H1 (cell line): ENCODE results near the gene SLC38A7. TPM values are rescaled to one million over a fixed set of nuclear protein-coding genes. Genes with fewer than 3 reads are reported as not detected.

Source experiments
- CTCF ChIA-PET: fragments of 300-600 bp; sonication (Branson Sonifier 250); formaldehyde crosslinking; loops from one replicate; lab custom pipeline; 2021; ENCODE audit not compliant: partially characterized antibody; lab: Charles Lee
- POLR2A ChIA-PET: fragments of 300-600 bp; sonication (Branson Sonifier 250); formaldehyde crosslinking; loops from one replicate; lab custom pipeline; 2021; ENCODE audit warnings: inconsistent platforms; ENCODE audit not compliant: partially characterized antibody; lab: Charles Lee
- DNase-seq, 2 experiments: peaks; one replicate each; pipeline versions ENCODE4 v3.0.0 to v3.0.0-alpha.2; 2010 to 2022; ENCODE audit warnings: low spot score in 2 of 2, low read depth in 1 of 2, mixed read lengths in 1 of 2
- FAIRE-seq: peaks from 2 replicates; lab custom pipeline; 2011; peaks lifted over from hg19 to GRCh38; lab: Jason Lieb, UNC
- H2AFZ ChIP-seq: 2 replicates; pipeline ENCODE4 v1.8.1; 2012; ENCODE audit warnings: low read length, inconsistent platforms
- H2AK5ac ChIP-seq: 2 replicates; pipeline ENCODE4 v1.6.1; 2013; ENCODE audit warnings: low read depth, low read length
- H2BK120ac ChIP-seq: replicated peaks from 2 replicates; pipeline ENCODE3; 2013; ENCODE audit warnings: low read depth, low read length, inconsistent platforms
- H2BK12ac ChIP-seq: 2 replicates; pipeline ENCODE4 v1.6.1; 2013; ENCODE audit warnings: low read depth, low read length
- H2BK15ac ChIP-seq: 2 replicates; pipeline ENCODE4 v1.6.1; 2013; ENCODE audit warnings: low read length
- H2BK20ac ChIP-seq: 2 replicates; pipeline ENCODE4 v1.6.1; 2013; ENCODE audit warnings: low read length
- H2BK5ac ChIP-seq: 2 replicates; pipeline ENCODE4 v1.6.1; 2013; ENCODE audit warnings: low read depth, low read length
- H3K14ac ChIP-seq: 2 replicates; pipeline ENCODE4 v1.6.1; 2013; ENCODE audit warnings: inconsistent platforms; ENCODE audit not compliant: insufficient read length
- H3K18ac ChIP-seq: 2 replicates; pipeline ENCODE4 v1.6.1; 2013; ENCODE audit warnings: low read length; ENCODE audit errors: extremely low read depth
- H3K23ac ChIP-seq: 2 replicates; pipeline ENCODE4 v1.6.1; 2013; ENCODE audit warnings: inconsistent platforms; ENCODE audit not compliant: insufficient read length
- H3K23me2 ChIP-seq: 2 replicates; pipeline ENCODE4 v1.6.1; 2013; ENCODE audit warnings: low read depth, low read length
- H3K27ac ChIP-seq: 2 replicates; pipeline ENCODE4 v1.6.1; 2011; ENCODE audit warnings: low read depth, low read length, inconsistent platforms
- H3K27me3 ChIP-seq, 4 experiments: replicated peaks in 1 of 4; 1 replicate in 1 of 4; 2 replicates in 3 of 4; pipeline versions ENCODE4 v1.6.1 to v1.8.1; 2011 to 2013; ENCODE audit warnings: low read length in 3 of 4, mild to moderate bottlenecking in 3 of 4, inconsistent platforms in 2 of 4, mixed read lengths in 2 of 4, moderate library complexity in 1 of 4; ENCODE audit not compliant: control insufficient read depth in 3 of 4, insufficient read depth in 3 of 4; ENCODE audit errors: extremely low read depth in 1 of 4
- H3K36me3 ChIP-seq, 4 experiments: 2 replicates each; pipeline versions ENCODE4 v1.6.1 to v1.8.1; 2011 to 2013; ENCODE audit warnings: mild to moderate bottlenecking in 4 of 4, low read length in 3 of 4, moderate library complexity in 2 of 4, control low read depth in 1 of 4, inconsistent platforms in 1 of 4; ENCODE audit not compliant: insufficient read depth in 4 of 4, control insufficient read depth in 2 of 4
- H3K4ac ChIP-seq: replicated peaks from 2 replicates; pipeline ENCODE3; 2013; ENCODE audit warnings: low read length, low read depth, mixed read lengths, inconsistent platforms; ENCODE audit not compliant: insufficient read length
- H3K4me1 ChIP-seq, 4 experiments: replicated peaks in 1 of 4; 1 replicate in 1 of 4; 2 replicates in 3 of 4; pipeline versions ENCODE4 v1.6.1 to v1.8.1; 2011 to 2013; ENCODE audit warnings: low read length in 3 of 4, inconsistent platforms in 2 of 4, mixed read lengths in 1 of 4; ENCODE audit not compliant: insufficient read depth in 4 of 4, control insufficient read depth in 3 of 4
- H3K4me2 ChIP-seq, 2 experiments: 2 replicates each; pipeline versions ENCODE4 v1.6.1 to v1.8.1; 2011 to 2013; ENCODE audit warnings: low read depth in 2 of 2, low read length in 2 of 2, control low read depth in 1 of 2, inconsistent platforms in 1 of 2, mild to moderate bottlenecking in 1 of 2; ENCODE audit not compliant: insufficient read depth in 1 of 2
- H3K4me3 ChIP-seq, 4 experiments: fragments of 200-600, 300-600 bp in 1 of 4; sonication (generic), shearing (Covaris generic), sonication (Bioruptor Twin) in 1 of 4; 2 replicates each; pipeline versions ENCODE4 v1.5.1 to v1.8.1; 2011 to 2016; ENCODE audit warnings: low read length in 4 of 4, low read depth in 3 of 4, control low read depth in 2 of 4, inconsistent platforms in 2 of 4, mild to moderate bottlenecking in 2 of 4, mixed read lengths in 1 of 4, moderate library complexity in 1 of 4; ENCODE audit not compliant: insufficient read depth in 2 of 4; ENCODE audit errors: extremely low read depth in 1 of 4
- H3K56ac ChIP-seq: replicated peaks from 2 replicates; pipeline ENCODE3; 2013; ENCODE audit warnings: low read depth, mild to moderate bottlenecking, mixed read lengths, low read length, inconsistent platforms; ENCODE audit not compliant: insufficient read length
- H3K79me1 ChIP-seq: 2 replicates; pipeline ENCODE4 v1.6.1; 2013; ENCODE audit warnings: low read depth, low read length, control low read depth
- H3K79me2 ChIP-seq, 2 experiments: 2 replicates each; pipeline versions ENCODE4 v1.6.1 to v1.8.1; 2012 to 2013; ENCODE audit warnings: low read length in 2 of 2, mild to moderate bottlenecking in 2 of 2, inconsistent platforms in 1 of 2; ENCODE audit not compliant: insufficient read depth in 2 of 2, control insufficient read depth in 1 of 2
- H3K9ac ChIP-seq, 4 experiments: replicated peaks in 1 of 4; 1 replicate in 1 of 4; 2 replicates in 3 of 4; pipeline versions ENCODE4 v1.6.1 to v1.8.1; 2011 to 2013; ENCODE audit warnings: low read depth in 3 of 4, low read length in 3 of 4, control low read depth in 2 of 4, mild to moderate bottlenecking in 2 of 4, moderate library complexity in 2 of 4, inconsistent platforms in 1 of 4; ENCODE audit errors: extremely low read depth in 1 of 4
- H3K9me3 ChIP-seq, 2 experiments: 2 replicates each; pipeline versions ENCODE4 v1.6.1 to v1.8.1; 2012 to 2013; ENCODE audit warnings: mild to moderate bottlenecking in 2 of 2, moderate library complexity in 2 of 2, control low read depth in 1 of 2, inconsistent platforms in 1 of 2, low read depth in 1 of 2, low read length in 1 of 2, mixed read lengths in 1 of 2; ENCODE audit not compliant: insufficient read depth in 2 of 2
- H4K20me1 ChIP-seq, 2 experiments: replicated peaks in 1 of 2; 2 replicates each; pipeline versions ENCODE3 to v1.8.1; 2011 to 2013; ENCODE audit warnings: inconsistent platforms in 2 of 2, low read length in 2 of 2, mild to moderate bottlenecking in 1 of 2; ENCODE audit not compliant: insufficient read depth in 2 of 2, control insufficient read depth in 1 of 2
- H4K5ac ChIP-seq: 2 replicates; pipeline ENCODE4 v1.6.1; 2013; ENCODE audit warnings: low read length, low read depth, mixed read lengths, inconsistent platforms; ENCODE audit not compliant: insufficient read length
- H4K8ac ChIP-seq: 2 replicates; pipeline ENCODE4 v1.8.0; 2013; ENCODE audit warnings: mild to moderate bottlenecking, moderate library complexity, low read length, inconsistent platforms; ENCODE audit not compliant: insufficient read depth; ENCODE audit errors: extremely low read depth
- H4K91ac ChIP-seq: replicated peaks from 2 replicates; pipeline ENCODE3; 2013; ENCODE audit warnings: low read length, mixed read lengths, inconsistent platforms; ENCODE audit not compliant: insufficient read length
- KDM1A ChIP-seq: fragments of 200-600, 300-600 bp; sonication (generic); IDR thresholded peaks from 2 replicates; pipeline ENCODE4 v1.7.1; 2016; ENCODE audit warnings: mild to moderate bottlenecking, low read length, borderline replicate concordance
- NANOG ChIP-seq: IDR thresholded peaks from 2 replicates; pipeline ENCODE4 v1.6.1; 2011; ENCODE audit warnings: low read length, low read depth, mild to moderate bottlenecking, inconsistent platforms; ENCODE audit not compliant: insufficient read depth, poor library complexity, severe bottlenecking
- SP4 ChIP-seq: IDR thresholded peaks from 2 replicates; pipeline ENCODE4 v1.6.1; 2012; ENCODE audit warnings: low read length, inconsistent platforms
- WGBS, 2 experiments: shearing (Covaris generic) in 1 of 2; methylation state at CpG; one replicate each; pipeline versions ENCODE4 v1.1.6 to v1.1.7; 2013 to 2015; ENCODE audit warnings: low lambda C conversion rate in 2 of 2, mixed read lengths in 2 of 2, inconsistent platforms in 1 of 2, low coverage in 1 of 2, missing lambda C conversion rate in 1 of 2; ENCODE audit not compliant: insufficient replicate concordance in 2 of 2, insufficient coverage in 1 of 2, insufficient read length in 1 of 2; ENCODE audit errors: extremely low coverage in 1 of 2, missing lambda C conversion rate in 1 of 2; 5-methylcytosine and 5-hydroxymethylcytosine counted together
- polyA plus RNA-seq, 7 experiments: library from polyadenylated mRNA; depleted of rRNA in 3 of 7; stranded (reverse) in 5 of 7; unstranded in 2 of 7; fragments of >200 nt in 5 of 7; fragments of 200-250 nt in 2 of 7; gene quantifications; 1 replicate in 5 of 7; 2 replicates in 1 of 7; 4 replicates in 1 of 7; pipeline versions ENCODE4 v1.2.1 to v1.2.3, GENCODE V29; 2011 to 2013; ENCODE audit warnings: missing spikeins in 2 of 7, mixed read lengths in 2 of 7
- total RNA-seq: library from RNA; stranded (reverse); fragmentation: NEBNext Ultra II Directional; extraction: Animal tissue kit (Norgen Biotek cat#: 25700); gene quantifications from 2 replicates; pipeline ENCODE4 v1.2.1, GENCODE V29; 2021

Gene SLC38A7
- total and polyA plus RNA-seq, 2 of the 8 experiments (the other 6 are each of a cell fraction or from before 2014, with no cell fraction given), result 26.7 to 28.0 TPM

DNA sequence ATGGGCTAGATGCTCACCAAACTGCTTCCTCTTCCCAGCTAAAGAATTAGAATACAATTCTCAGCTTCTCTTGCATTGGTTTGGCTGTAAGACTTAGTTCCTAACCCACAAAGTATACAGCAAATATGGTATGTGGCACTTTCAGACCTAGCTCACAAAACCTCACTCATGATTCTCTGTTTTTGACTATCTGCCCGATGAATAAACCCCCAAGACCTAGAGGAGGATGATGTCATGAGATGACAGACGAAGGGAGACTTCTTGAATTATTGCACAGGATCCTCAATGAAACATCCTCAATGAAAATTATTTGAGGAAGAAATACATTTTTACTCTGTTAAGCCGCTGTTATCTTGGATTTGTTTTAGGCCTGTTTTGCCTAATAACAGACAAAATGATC lies 69.3 kb downstream of the SLC38A7 start:
- FAIRE-seq (no peak), DNase-seq (no peak)
- Histone ChIP-seq H2BK12ac (no peak overlapping the region), H2BK120ac (no peak overlapping the region), H3K23ac (no peak overlapping the region), H2BK20ac (no peak overlapping the region), H4K8ac (no peak overlapping the region), H3K4me3 (no peak overlapping the region), H3K27ac (no peak overlapping the region), H3K9ac (no peak overlapping the region), H4K91ac (no peak overlapping the region), H3K56ac (no peak overlapping the region), H3K79me1 (no peaks in the 10 kb centered on the region; the same call in 1 of the 2 replicates), H3K14ac (no peak overlapping the region), H2AK5ac (no peak overlapping the region), H2BK5ac (no peak overlapping the region), H3K4me2 (no peak overlapping the region), H3K79me2 (peaks cover 28 to 95% of the 10 kb centered on the region in 2 experiments), H3K4ac (no peak overlapping the region), H3K23me2 (no peaks in the 10 kb centered on the region), H2AFZ (no peak overlapping the region), H3K36me3 (peaks cover 3 to 41% (median 11%) of the 10 kb centered on the region in 4 experiments; a peak in 6 of 8 replicates), H3K18ac (no peak overlapping the region), H3K4me1 (no peaks in the 10 kb centered on the region), H3K27me3 (no peaks in the 10 kb centered on the region), H2BK15ac (no peak overlapping the region), H4K5ac (no peak overlapping the region), H4K20me1 (peaks cover 4 to 7% of the 10 kb centered on the region in 2 experiments), H3K9me3 (no peaks in the 10 kb centered on the region)
- 64% methylated on average over 3 of the region's 3 CpGs; no CpG with 5 or more reads in 1 of the 2 experiments for WGBS, 2 experiments
- POLR2A ChIA-PET, result interaction anchor here (0.7 to 1.4 kb wide), 2 partner anchors 8 to 795 kb away, joined by 3 to 5 read pairs; no protein-coding TSS in a partner anchor
- no peak for TF ChIP-seq KDM1A
- no peak for TF ChIP-seq NANOG
- no peak for TF ChIP-seq SP4
- CTCF ChIA-PET, result interaction anchor here (0.6 to 1.1 kb wide), 4 partner anchors 17 to 850 kb away, joined by 3 to 4 read pairs (median 3); no protein-coding TSS in a partner anchor

Other genes starting within 250 kb of the SLC38A7 start
- 18.9 and 20.8 TPM in 2 replicates for gene NDRG4, start 184.6 kb downstream of the SLC38A7 start, total RNA-seq
- 30.9 and 45.7 TPM in 2 replicates for gene NDRG4, start 184.6 kb downstream of the SLC38A7 start, polyA plus RNA-seq (2011; rRNA removed)
- gene SETD6, start 169.3 kb downstream of the SLC38A7 start, total RNA-seq, result 37.0 and 40.5 TPM in 2 replicates
- 25.3 and 34.1 TPM in 2 replicates for gene SETD6, start 169.3 kb downstream of the SLC38A7 start, polyA plus RNA-seq (2011; rRNA removed)
- 306 and 309 TPM in 2 replicates for gene CNOT1, start 54.9 kb downstream of the SLC38A7 start, total RNA-seq
- gene CNOT1, start 54.9 kb downstream of the SLC38A7 start, polyA plus RNA-seq (2011; rRNA removed), result 198 and 319 TPM in 2 replicates
- gene GOT2, start 49.5 kb upstream of the SLC38A7 start, total RNA-seq, result 218 and 223 TPM in 2 replicates
- gene GOT2, start 49.5 kb upstream of the SLC38A7 start, polyA plus RNA-seq (2011; rRNA removed), result 62.9 and 69.2 TPM in 2 replicates